Stimulated activated CD8-positive, alpha-beta memory T cell treated with anti-CD3 and anti-CD28 coated beads, Interleukin-2, amount 100 ng/mL, for 48 hours (primary cell): Measurements from ENCODE around the gene KCNC2.
"Not testable (repeated sequence)": the region's sequence is repeated elsewhere in the genome, so short reads cannot be mapped to it uniquely, and the experiment has no call there.

Experiments used
- DNase-seq, 2 donors: peaks; one replicate each; pipeline ENCODE4 v3.0.0-alpha.2; 2020; ENCODE audit warnings: low read depth in 2 of 2

The KCNC2 gene

DNA sequence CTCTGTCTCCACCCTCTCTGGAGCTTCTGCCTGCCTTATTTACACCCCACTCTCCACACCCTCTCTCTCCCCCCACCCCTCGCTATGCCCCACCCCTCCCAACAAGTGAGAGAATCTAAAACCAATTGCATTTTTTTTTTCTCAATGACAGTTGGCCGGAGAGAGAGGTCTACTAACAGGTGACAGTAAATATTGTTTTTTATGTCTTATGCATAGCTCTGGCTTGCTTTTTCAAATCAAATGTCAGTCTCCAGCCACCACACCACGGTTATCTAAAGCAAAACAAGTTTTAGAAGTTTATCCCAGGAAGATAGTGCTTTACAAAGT, at the start of gene KCNC2:
Gene KCNC2 (minus strand): TSS at position 28 of the 327 bp plus-strand sequence.
- no peak for DNase-seq

DNA sequence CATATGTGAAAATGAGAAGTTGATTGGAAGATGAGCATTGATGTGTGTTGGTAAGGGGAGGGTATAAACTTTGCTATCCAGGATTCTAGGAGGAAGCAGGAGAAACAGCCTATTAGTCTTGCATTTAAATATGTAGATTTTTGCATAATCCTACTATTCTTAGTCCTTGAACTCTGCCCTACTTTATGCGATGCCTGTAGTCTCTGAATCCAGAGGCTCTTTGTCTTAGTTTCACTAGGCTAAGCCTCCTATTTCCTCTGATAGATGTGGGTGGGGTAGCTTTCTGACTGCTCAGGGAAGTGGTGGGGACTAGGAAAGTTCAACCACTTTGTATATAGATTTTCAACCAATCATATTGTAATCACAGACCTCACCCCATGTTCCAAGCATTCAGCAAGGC, 49.5 kb upstream of the KCNC2 start:
- DNase-seq: no peak

DNA sequence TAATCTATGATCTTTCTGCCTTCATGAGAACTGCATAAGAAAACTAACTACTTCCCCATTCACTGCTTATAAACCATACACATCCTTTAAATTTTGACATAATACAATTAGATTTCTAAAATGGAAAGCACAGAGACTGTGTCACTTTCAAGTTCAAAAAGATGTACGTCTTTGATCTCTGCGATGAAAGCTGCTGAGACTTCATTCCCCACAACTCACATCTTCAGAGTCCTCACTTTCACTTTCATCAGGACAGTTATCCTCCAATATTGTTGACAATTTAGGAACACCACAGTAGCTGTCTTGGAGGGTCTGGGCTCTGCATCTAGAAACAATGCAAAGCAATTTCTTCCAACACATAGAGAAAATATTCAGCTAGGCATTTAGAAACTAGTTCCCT, 47.9 kb upstream of the KCNC2 start:
- no peak for DNase-seq

DNA sequence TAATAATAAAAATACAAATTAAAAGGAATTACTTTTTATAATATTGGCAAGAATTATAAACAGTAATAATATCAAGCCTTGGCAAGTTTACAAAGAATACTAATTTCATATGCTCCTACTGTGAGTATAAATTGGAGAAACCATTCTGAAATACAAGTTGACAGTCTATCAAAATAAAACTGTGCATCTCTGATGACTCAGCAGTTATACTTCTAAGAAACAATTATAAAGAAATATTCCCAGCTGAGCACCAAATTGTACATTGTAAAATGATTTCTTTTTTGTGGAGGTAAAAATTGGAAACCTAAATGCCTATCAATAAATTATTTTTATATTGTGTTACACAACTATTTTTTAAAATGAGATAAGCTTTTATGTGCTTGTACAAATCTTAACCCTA, 35.5 kb upstream of the KCNC2 start:
- DNase-seq: no peak

DNA sequence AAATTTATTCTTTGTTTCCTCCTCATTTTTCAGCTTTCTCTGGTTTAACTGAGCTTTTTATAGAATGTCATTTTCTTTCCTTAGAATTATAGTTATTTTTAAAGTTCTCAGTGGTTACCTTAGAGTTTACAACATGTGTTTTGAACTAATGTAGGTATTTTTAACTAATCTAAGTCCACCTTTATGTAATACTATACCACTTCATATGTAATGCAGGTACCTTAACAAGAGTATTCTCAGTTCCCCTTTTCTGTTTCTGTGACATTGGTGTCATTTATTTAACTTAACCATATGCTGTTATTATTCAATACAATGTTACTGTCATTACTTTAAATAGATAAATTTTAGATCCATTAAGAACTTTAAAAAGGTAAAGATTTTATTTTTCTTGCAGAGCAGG, 30.3 kb upstream of the KCNC2 start:
- no peak for DNase-seq

DNA sequence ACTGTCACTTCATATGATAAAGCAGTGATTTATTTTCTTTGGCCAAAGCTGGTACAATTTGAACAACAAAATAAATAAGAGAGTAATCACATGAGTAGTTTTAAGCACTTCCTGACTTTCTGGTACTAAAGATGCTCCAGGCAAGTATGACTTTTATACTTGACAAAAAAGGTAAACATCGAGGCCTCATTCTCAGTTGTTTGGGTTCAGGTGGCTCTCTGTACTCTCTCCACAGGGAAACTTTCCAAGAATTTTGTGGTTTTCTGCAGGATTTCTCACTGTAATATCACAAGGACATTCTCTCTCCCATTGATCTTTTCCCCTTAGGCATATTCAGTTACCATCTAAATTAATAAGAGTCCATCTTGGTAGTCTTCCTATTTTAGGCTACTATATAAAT, 26.6 kb upstream of the KCNC2 start:
- DNase-seq: no peak

DNA sequence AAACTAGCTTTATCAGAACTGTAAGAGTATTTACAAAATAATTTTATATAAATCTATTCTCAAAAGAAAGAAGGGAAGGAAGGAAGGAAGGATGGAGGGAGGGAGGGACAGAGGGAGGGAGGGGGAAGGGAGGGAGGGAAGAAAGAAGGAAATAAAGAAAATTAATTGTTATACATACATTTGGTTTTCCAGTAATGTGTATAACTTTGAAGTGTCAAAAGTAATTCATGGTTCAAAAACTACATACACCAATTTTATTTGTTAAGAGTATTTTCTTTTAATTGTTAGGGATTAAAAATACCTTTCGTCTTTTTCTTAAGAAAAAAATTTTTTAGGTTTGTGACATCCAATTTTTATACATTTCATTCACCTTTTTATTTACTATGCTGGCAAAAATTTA, 17.5 kb upstream of the KCNC2 start:
- DNase-seq: no peak

DNA sequence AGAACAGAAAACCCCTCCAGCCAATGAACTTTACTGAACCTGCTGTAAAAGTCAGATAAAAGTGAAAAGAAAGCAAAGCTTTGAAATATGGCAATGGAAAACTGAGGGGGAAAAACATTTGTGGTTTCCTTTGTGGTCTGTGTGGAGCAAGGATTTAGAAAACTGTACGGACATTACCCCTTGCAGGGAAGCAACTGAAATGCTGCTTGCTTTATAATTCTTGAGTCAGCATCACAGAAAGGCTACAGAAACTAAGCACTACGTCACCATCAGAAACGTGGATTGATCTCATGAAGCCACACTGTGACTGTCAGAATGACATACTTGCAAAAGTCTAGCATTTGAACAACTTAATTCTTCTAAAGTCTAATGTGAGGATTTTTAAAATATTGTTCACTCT, 2.4 kb upstream of the KCNC2 start:
- no peak for DNase-seq

DNA sequence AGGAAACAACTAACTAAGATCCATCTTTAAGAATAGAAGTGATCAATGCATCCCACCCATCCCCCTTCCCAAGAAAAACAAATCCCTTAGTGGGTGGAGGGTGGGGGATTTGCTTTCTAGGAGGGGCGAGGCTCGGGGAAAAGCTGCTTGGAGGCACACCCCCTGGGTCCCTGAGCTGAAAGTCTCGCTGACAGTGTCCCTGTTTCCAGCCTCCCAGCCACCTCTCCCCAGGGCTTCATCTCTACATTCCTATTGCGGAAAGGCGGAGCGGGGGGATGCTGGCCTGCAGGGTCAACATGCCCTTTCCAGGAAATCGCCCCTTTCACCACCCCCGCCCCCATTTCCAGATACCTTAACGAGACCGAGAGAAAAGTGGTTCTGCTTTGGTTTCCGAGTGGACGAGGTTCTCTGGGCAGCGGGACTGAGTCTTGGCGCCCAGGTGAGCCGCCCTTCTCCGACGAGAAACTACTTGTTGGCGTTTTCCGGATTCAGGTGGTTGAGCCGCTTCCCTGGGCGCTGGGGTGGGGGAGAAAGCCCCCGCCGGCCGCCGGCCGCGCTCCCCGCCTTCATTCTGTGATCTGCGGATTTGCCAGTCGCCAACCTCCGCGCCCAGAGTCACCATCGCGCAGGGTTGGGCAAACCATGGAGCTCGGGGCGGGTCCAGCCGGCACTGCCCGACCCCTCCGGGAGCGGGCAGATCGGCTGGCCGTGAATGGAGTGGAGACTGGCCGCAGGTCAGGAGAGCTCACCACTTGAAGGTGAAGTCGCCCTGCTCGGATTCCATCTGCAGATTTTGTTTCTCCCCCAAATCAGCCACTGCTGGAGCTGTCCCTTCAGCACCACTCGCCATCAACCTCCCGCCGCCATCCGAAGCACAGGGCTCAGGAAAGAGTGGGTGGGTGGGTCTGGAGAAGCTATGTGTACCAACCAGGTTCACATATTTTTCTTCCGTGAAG, 505 bp downstream of the KCNC2 start:
- no peak for DNase-seq

DNA sequence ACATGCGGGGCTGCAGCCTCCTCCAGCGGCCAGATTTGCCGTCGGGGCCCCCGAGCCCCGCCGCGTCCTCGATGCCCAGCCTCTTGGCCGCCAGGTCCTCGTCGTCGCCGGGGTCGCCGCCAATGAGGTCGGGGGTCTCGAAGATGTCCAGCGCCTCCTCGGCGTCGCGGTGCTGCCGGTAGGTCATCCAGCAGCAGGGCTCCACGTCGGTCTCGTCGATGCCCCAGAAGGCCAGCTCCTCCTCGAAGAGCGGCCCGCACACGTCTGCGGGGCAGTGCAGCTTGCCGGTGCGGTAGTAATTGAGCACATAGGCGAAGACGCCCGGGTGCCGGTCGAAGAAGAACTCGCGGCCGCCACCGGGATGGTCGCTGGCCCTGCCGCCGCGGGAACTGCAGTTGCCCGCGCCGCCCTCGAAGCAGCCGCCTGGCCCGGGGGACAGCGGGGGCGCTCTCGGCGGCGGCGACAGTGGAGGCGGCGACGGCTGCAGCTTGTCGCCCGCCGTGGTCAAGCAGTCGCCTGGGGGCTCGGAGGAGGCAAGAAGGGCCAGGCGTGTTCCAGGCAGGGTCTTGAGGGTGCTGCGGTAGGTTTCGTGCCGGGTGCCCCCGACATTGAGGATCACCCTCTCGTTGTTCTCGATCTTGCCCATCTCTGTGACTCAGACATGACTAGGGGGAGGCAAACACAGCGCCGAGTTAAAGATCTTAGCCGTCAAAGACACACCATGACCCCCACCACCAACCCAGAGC, 2.1 kb downstream of the KCNC2 start:
- no peak for DNase-seq

DNA sequence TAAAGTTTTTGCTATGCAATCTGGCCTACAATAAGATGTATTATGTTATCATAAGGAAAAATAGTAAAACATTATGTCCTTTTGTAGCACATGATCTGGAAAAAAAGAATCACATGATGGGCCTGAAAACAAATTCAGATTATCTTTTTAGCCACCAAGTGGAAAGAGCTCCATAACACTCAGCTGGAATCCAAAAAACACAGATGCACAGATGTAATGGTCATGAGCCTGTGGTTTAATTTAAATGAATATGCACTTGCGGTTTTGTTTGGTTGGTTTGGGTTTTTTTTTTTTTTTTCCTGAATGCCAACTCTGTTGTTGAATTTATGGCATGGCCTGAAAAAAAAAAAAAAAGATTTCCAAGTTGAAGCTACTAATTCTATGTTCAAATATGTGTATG, 4.1 kb downstream of the KCNC2 start:
- DNase-seq: no peak

DNA sequence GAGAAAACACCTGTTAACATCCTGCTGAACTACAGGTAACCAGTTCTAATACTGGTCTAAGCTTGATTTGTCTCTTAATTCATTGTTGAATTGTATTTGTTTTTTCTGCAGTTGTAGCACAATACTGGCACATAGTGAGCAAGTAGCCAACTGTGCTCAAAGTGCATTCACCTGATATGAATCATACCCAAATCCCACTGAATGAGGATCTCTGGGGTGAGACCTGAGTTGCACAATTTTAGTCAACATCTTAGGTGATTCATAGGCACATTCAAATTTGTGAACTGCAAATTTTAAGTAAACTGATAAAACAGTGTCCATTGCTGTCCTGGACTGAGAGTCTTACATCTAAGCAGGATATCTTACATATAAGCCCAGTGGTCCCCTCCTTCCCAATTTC, 12.8 kb downstream of the KCNC2 start:
- DNase-seq: no peak

DNA sequence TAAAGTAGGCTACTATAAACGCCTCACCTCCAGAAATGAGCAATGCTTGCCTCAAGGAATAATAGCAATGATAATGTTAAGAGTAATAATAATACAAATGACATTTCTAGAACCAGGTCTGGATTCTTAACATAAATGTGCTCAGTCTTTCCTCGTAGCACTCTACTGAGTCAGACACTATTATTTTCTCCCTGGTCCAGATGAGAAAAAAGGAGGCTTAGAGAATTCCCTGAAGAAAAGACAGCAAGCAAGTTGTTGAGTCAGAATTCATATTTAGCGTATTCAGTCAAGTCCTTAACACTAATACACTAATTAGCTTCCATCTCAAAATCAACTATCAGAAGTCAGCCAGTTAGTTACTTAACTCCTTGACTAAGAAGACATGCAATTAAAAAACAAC, 13.2 kb downstream of the KCNC2 start:
- no peak for DNase-seq

DNA sequence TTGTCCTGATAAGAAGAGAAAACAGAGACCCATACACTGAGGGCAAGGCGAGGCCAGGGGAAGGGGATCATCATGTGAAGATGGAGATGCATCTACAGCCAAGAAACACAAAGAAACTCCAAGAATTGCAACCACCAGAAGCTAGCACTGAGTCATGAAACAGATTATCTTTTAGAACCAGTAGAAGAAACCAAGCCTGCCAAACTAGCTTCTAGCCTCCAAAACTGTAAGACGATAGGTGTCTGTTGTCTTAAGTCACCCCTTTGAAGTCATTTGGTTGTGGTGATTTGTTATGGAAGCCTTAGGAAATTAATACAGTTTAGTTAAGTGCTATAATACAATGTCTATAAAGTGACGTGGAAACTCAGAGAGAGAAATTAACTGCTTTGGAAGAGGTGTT, 15.4 kb downstream of the KCNC2 start:
- no peak for DNase-seq

DNA sequence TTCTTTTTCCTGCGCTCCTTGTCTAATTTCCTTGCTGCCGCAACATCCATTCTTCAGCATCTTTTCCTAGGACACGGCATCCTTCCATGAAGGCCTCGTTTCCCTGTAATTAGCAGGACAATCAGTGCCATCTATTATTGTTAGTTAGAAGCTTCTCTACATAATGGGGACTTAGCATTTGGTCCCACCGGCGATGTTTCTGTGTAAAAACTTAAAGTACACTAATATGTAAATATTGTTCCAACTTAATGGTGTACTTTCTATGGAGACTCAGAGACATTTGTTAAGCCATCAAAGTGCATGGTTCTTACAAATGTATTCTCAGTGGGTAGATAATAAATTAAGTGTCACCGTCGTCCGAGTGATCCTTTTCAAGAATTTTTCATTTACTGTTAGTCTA, 17.4 kb downstream of the KCNC2 start:
- no peak for DNase-seq

DNA sequence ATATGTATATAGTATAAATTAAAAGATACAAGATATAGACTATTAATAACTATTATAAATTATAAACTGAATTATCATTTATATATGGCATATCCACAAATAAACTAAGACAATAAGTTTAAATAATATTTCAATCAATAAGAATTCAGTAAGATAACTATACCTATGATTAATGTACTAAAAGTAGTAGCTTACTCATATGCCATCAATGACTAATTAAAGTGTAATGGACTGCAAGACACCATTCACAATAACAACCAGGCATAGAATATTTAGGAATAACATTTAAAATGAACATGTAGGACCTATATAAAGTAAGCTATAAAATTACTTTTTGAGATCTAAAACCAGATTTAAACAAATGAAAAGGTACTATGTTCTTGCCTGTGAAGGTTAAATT, 18.8 kb downstream of the KCNC2 start:
- DNase-seq: no peak

DNA sequence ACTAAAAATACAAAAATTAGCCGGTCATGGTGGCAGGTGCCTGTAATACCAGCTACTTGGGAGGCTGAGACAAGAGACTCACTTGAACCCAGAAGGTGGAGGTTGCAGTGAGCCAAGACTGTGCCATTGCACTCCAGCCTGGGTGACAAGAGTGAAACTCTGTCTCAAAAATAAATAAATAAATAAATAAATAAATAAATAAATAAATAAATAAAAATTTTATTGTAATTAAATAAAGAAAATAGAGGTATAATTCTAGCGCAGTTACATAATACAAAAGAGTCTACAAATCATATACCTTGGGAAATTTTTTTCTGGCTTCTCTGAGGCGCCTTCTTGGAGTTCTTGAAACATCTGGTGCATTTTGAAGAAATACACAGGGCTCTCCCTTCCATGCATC, 23.8 kb downstream of the KCNC2 start:
- DNase-seq: not testable (repeated sequence)

DNA sequence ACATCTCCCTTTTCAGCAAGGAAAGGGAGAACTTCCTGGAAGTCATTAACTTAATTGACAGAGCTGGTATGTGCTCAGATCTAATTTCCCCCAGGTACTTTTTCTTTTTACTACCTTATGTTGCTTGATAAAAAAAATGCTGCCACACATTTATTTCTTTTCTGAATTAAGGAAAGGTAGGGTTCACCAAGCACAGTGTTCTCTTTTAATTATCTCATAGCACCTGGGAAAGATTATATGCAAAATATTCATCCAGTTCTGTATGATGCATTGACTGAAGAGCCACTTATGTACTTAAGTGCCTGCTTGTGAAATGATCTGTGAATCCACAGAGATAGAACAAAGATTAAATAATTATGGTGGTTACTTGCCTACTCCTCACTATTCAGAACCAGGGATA, 25.1 kb downstream of the KCNC2 start:
- DNase-seq: no peak

DNA sequence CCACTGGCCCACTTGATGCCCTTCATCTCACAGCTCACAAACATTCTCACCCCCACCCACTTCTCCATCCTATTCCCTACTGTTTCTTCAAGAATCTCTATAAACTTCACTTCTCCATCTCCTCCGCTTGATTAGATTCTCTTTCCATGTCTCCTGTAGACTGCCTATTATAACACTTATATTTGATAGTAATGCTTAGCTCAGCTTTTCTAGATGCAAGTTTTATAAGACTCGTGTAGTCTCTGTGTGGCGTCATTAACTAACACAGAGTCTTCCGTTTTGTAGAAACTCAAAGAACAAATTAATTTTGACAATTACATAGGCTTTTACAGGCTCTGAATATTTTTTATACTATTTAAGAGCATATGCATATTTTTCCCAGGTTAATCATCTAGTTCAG, 25.7 kb downstream of the KCNC2 start:
- no peak for DNase-seq

DNA sequence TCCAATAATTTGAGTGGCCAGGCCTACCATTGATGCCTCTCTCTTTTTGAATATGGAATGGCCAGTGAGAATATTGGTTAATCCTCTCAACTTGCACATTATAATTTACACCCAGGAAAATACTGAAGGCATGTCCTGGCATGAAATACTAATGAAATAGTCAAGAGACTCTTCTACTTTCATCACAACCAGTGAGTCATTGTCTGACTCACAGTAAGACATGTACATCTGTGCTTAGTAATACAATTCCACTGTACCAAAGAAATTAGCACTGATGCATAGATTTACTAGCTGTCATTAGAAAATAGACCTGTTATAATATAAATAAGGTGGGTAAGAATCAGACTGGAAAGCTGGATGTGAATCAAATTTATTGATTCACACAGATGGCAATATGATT, 31.6 kb downstream of the KCNC2 start:
- no peak for DNase-seq

DNA sequence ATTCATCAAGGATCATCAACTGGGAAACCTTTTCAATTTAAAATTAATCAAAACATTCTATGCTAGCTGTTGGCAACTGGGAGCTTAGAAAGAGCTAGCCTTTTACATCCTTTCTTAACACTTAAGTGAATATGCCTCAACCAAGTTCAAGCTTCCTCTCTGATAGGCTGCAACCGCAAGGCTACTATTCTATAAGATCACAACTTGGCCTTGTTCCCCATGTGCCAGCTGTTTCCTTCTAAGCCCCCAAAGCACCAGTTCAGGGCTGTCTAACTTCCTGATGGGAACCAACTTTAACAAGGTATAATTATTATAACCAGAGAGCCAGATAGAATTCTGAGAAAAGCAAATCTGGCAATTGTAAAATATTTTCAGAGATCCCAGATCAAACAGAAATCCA, 37.0 kb downstream of the KCNC2 start:
- no peak for DNase-seq

DNA sequence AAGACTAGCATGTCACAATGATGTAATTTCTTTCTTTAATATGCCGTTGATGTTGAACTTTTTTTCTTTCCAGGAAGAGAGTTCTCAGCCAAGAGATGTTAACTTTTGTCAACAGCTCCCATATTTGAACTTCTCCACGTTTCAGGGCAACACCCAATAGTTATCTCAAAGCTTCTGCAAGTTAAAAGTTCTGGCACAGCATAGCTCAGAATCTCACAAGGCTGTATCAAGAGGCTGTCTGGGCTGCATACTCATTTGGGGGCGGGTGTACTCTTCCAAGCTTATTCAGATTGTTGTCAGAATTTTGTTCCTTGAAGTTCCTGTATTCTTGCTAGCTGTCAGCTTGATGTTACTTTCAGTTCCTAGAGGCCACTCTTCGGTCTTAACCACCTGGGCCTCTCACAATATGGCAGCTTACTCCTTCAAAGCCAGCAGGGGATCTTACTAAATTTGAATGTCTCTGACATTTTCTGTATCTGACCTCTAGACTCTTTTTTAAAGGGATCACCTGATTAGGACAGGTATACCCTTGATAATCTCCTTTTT, 38.9 kb downstream of the KCNC2 start:
- no peak for DNase-seq

DNA sequence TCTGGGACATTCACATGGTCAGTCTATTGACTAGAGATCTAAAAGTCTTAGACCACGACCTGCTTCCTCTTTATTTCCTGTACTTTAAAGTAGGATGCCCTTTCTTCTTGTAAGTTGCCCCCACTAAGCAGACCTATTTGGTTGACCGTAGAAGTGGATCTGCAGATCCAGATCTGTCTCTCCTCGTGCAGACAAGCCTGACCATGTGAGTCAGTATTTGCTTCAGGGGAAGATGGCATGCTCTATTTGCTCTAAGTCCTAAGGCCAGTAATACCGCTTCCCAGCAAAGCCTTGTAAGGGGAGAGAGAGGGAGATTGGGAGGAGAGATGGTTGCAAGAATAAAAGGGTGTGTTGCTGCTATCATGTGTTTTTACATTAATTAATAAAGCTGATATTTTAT, 46.8 kb downstream of the KCNC2 start:
- DNase-seq: no peak
